Stimulated activated CD4-positive, alpha-beta T cell treated with anti-CD3 and anti-CD28 coated beads, Interleukin-1b, Interleukin-23, amount 100 ng/mL, for 24 hours (primary cell): ENCODE results near the gene SRMS.
A peak's percentile ranks its signal among the peaks of the same experiment; 100 is the strongest.
"Not testable (repeated sequence)": the region's sequence is repeated elsewhere in the genome, so short reads cannot be mapped to it uniquely, and the experiment has no call there.

ENCODE experiments used
- DNase-seq, 4 experiments: peaks; one replicate each; pipeline ENCODE4 v3.0.0-alpha.2; 2020; ENCODE audit warnings: low read depth in 4 of 4, low spot score in 1 of 4

The SRMS gene

GRCh38 chr20:63579017-63579694 is 31.6 kb upstream of the SRMS start:
- no peak for DNase-seq

GRCh38 chr20:63578224-63579016 is 30.9 kb upstream of the SRMS start:
- DNase-seq = no peak

GRCh38 chr20:63577317-63577894 is 29.9 kb upstream of the SRMS start:
- no peak for DNase-seq

- DNase-seq = no peak
These were observed 28.8 kb upstream of the SRMS start for GRCh38 chr20:63576311-63576710.

- DNase-seq = no peak
These were observed 27.5 kb upstream of the SRMS start for GRCh38 chr20:63574829-63575743.

GRCh38 chr20:63574156-63574828 is 26.7 kb upstream of the SRMS start, which contains the start of gene HELZ2:
HELZ2 (minus strand) TSS chr20:63574239; CDS start chr20:63572385, 1,854 bp downstream.
- DNase-seq = peak in 2 of 4 experiments; percentile 25 to 27

- DNase-seq = no peak
These were observed 26.1 kb upstream of the SRMS start for GRCh38 chr20:63573647-63574131.

- no peak for DNase-seq
These were observed 25.5 kb upstream of the SRMS start for GRCh38 chr20:63572788-63573646.

- no peak for DNase-seq
These were observed 24.7 kb upstream of the SRMS start for GRCh38 chr20:63572071-63572787.

- DNase-seq = not testable (repeated sequence)
These were observed 23.5 kb upstream of the SRMS start for GRCh38 chr20:63571087-63571478.

GRCh38 chr20:63570281-63571086 is 22.9 kb upstream of the SRMS start:
- no peak for DNase-seq

GRCh38 chr20:63568986-63569949 is 21.7 kb upstream of the SRMS start:
- no peak for DNase-seq

- DNase-seq = no peak
These were observed 20.8 kb upstream of the SRMS start for GRCh38 chr20:63568170-63568981.

- DNase-seq = peak in 1 of 4 experiments; percentile 41
These were observed 20.0 kb upstream of the SRMS start for GRCh38 chr20:63567386-63568169.

GRCh38 chr20:63567136-63567385 is 19.5 kb upstream of the SRMS start:
- no peak for DNase-seq
